K562 (cell line): ENCODE data around the gene ZMYND8. TPM values are rescaled to one million over a fixed set of nuclear protein-coding genes. Genes with fewer than 3 reads are reported as not detected.

Source experiments
- AFF4 ChIP-seq: sonication (generic); formaldehyde crosslinking; IDR thresholded peaks from 2 replicates; pipeline ENCODE4 v1.8.0; 2023; ENCODE audit warnings: mild to moderate bottlenecking, missing genetic modification reagents
- BACH1 ChIP-seq: fragments of 200-800 bp; sonication (Bioruptor generic); IDR thresholded peaks from 2 replicates; pipeline ENCODE4 v1.6.1; 2016; ENCODE audit warnings: missing genetic modification characterization, missing compliant biosample characterization
- CC2D1A ChIP-seq: fragments of 450-650 bp; IDR thresholded peaks from 2 replicates; pipeline ENCODE4 v1.6.1; 2017; ENCODE audit warnings: mild to moderate bottlenecking
- FOXJ2 ChIP-seq: fragments of 200-800 bp; sonication (Bioruptor generic); IDR thresholded peaks from 2 replicates; pipeline ENCODE4 v1.6.1; 2016; ENCODE audit warnings: missing genetic modification characterization, missing compliant biosample characterization
- HDAC6 ChIP-seq: IDR thresholded peaks from 2 replicates; pipeline ENCODE4 v1.6.1; 2012; ENCODE audit warnings: low read depth, mild to moderate bottlenecking, control low read depth, inconsistent platforms, low read length, moderate library complexity
- HDGF ChIP-seq: fragments of 450-650 bp; IDR thresholded peaks from 2 replicates; pipeline ENCODE4 v1.6.1; 2016
- HMBOX1 ChIP-seq: sonication (generic); IDR thresholded peaks from 2 replicates; pipeline ENCODE4 v1.6.1; 2016
- LARP7 ChIP-seq: fragments of 450-650 bp; IDR thresholded peaks from 2 replicates; pipeline ENCODE4 v1.6.1; 2016
- MYNN ChIP-seq, 2 experiments: sonication (generic); formaldehyde crosslinking in 1 of 2; IDR thresholded peaks; 2 replicates each; pipeline versions ENCODE4 v1.5.0 to v1.6.1; 2016 to 2020; ENCODE audit warnings: antibody characterized with exemption in 1 of 2, missing genetic modification reagents in 1 of 2
- NFXL1 ChIP-seq: fragments of 450-650 bp; formaldehyde crosslinking; IDR thresholded peaks from 2 replicates; pipeline ENCODE4 v1.4.0; 2021; ENCODE audit warnings: mild to moderate bottlenecking
- NONO ChIP-seq, 2 experiments: fragments of 200-400 bp in 1 of 2; fragments of 450-650 bp in 1 of 2; formaldehyde crosslinking in 1 of 2; IDR thresholded peaks; 2 replicates each; pipeline ENCODE4 v1.6.1; 2017; ENCODE audit warnings: low read depth in 2 of 2, mild to moderate bottlenecking in 2 of 2, moderate library complexity in 2 of 2, low read length in 1 of 2
- NR0B1 ChIP-seq: fragments of 450-650 bp; IDR thresholded peaks from one replicate; pipeline ENCODE4 v1.6.1; 2018; ENCODE audit warnings: mild to moderate bottlenecking, moderate library complexity; ENCODE audit not compliant: partially characterized antibody
- NR1H2 ChIP-seq: sonication (generic); formaldehyde crosslinking; IDR thresholded peaks from 2 replicates; pipeline ENCODE4 v1.4.0; 2020; ENCODE audit warnings: mild to moderate bottlenecking, missing genetic modification reagents
- PHF21A ChIP-seq: fragments of 450-650 bp; IDR thresholded peaks from 2 replicates; pipeline ENCODE4 v1.6.1; 2017; ENCODE audit warnings: low read depth, borderline replicate concordance
- PKNOX1 ChIP-seq: fragments of 450-650 bp; IDR thresholded peaks from 2 replicates; pipeline ENCODE4 v1.6.1; 2016
- RBFOX2 ChIP-seq: fragments of 200-400 bp; formaldehyde crosslinking; IDR thresholded peaks from 2 replicates; pipeline ENCODE4 v1.6.1; 2017; ENCODE audit warnings: low read depth, mild to moderate bottlenecking, low read length, moderate library complexity
- RHOXF2B ChIP-seq: fragments of 250-450 bp; sonication (Bioruptor Pico); conservative IDR thresholded peaks from 2 replicates; pipeline ENCODE4 v1.5.1; 2021
- SMARCE1 ChIP-seq: fragments of 450-650 bp; IDR thresholded peaks from 2 replicates; pipeline ENCODE4 v1.7.1; 2016; ENCODE audit warnings: mild to moderate bottlenecking
- ZNF311 ChIP-seq: fragments of 250-450 bp; sonication (Bioruptor Pico); IDR thresholded peaks from 2 replicates; pipeline ENCODE4 v1.4.0; 2020; ENCODE audit warnings: mild to moderate bottlenecking, moderate library complexity
- ZNF431 ChIP-seq: sonication (generic); formaldehyde crosslinking; IDR thresholded peaks from 2 replicates; pipeline ENCODE4 v1.8.0; 2022; ENCODE audit warnings: mild to moderate bottlenecking, missing genetic modification reagents
- ZNF551 ChIP-seq: fragments of 250-450 bp; sonication (Bioruptor Pico); IDR thresholded peaks from 2 replicates; pipeline ENCODE4 v1.5.0; 2021; ENCODE audit warnings: mild to moderate bottlenecking, moderate library complexity
- polyA plus RNA-seq, 8 experiments: library from polyadenylated mRNA; depleted of rRNA in 4 of 8; stranded (reverse) in 5 of 8; unstranded in 3 of 8; fragments of >200 nt; fragmentation: Nextera tagmentation in 2 of 8; fragmentation: Illumina TruSeq in 1 of 8; extraction: Ambion mirVana in 2 of 8; extraction: Trizol in 1 of 8; gene quantifications; 2 replicates each; pipeline versions ENCODE4 v1.2.1 to v1.2.3, GENCODE V29; 2011 to 2014; ENCODE audit warnings: inconsistent platforms in 1 of 8, missing spikeins in 1 of 8
- total RNA-seq, 7 experiments: library from RNA; depleted of rRNA in 6 of 7; stranded (reverse); fragments of >200 nt in 6 of 7; fragmentation: Illumina TruSeq in 2 of 7; extraction: Trizol in 2 of 7; gene quantifications; 2 replicates each; pipeline versions ENCODE4 v1.2.1 to v1.2.3, GENCODE V29; 2011 to 2021; ENCODE audit warnings: low replicate concordance in 1 of 7

ZMYND8 gene
- total and polyA plus RNA-seq, 9 of the 15 experiments (the other 6 are each of a cell fraction or from before 2014, with no cell fraction given) = 31.8 to 148 (median 71.9) TPM

- no peak for TF ChIP-seq PHF21A
- TF ChIP-seq RBFOX2 = peak; percentile 91
- no peak for TF ChIP-seq FOXJ2
- TF ChIP-seq ZNF431 (CRISPR knock-in tag) = peak; percentile 24; the same call in 1 of the 2 replicates
- TF ChIP-seq ZNF311 (CRISPR knock-in tag) = no peak
- no peak for TF ChIP-seq NR0B1
- no peak for TF ChIP-seq RHOXF2B (CRISPR knock-in tag)
- no peak; the same call in 1 of the 2 replicates for TF ChIP-seq NR1H2 (CRISPR knock-in tag)
- TF ChIP-seq HMBOX1 = peak; percentile 86
- no peak for TF ChIP-seq AFF4 (CRISPR knock-in tag)
- TF ChIP-seq PKNOX1 = peak; percentile 95
- TF ChIP-seq MYNN (IDR thresholded peaks at IDR 0.05) = peak; percentile 65
- TF ChIP-seq MYNN (CRISPR knock-in tag; IDR thresholded peaks at IDR 0.05) = no peak
- TF ChIP-seq ZNF551 (CRISPR knock-in tag) = no peak
- TF ChIP-seq HDAC6 = no peak
- TF ChIP-seq HDGF = no peak; the same call in 1 of the 2 replicates
- peak; percentile 70 for TF ChIP-seq SMARCE1
- TF ChIP-seq LARP7 = no peak
- TF ChIP-seq NONO (IDR thresholded peaks at IDR 0.05; ENCODE audit: low read depth in 2 of 2, low read length in 1 of 2) = no peak
- peak; percentile 16; the same call in 1 of the 2 replicates for TF ChIP-seq BACH1
- 0 out of 2 replicates have a peak, but pooled peaks have one; percentile 24 for TF ChIP-seq NFXL1 (CRISPR knock-in tag)
- TF ChIP-seq CC2D1A = no peak; the same call in 1 of the 2 replicates
Observed at GRCh38 chr20:47357296-47358038, 968 bp upstream of the ZMYND8 start (continued).
